GM21526 (cell line): ENCODE data around the gene PRKG1.

Experiments
- ATAC-seq: cut with Tn5 transposase; IDR thresholded peaks from one replicate; pipeline ENCODE4 v1.9.1; 2021; ENCODE audit warnings: moderate library complexity; ENCODE audit not compliant: unreplicated experiment, low FRiP score

PRKG1 gene

GRCh38 chr10:51619365-51619764, 545.1 kb downstream of the PRKG1 start:
- ATAC-seq = no peak

GRCh38 chr10:51620131-51620530, 545.8 kb downstream of the PRKG1 start:
- no peak for ATAC-seq

DNA sequence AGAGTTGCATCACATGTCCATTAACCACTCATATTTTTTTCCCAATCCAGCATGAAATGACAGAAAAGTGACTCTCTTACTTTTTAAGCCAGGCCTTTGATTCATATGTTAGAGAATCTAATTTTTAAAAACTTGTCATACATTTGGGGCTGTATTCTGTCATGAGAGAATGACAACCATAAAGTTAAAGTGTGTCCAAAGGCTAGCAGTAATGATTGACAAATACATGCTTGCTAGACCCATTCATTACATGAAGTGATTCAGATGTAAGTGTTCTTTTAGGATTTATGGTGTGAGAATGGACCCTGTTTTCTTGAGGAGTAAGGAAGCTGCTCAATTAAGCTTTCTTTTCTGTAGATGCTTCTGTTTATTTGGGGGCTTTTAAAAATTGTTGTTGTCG, 549.7 kb downstream of the PRKG1 start:
- ATAC-seq = no peak

- no peak for ATAC-seq
Observed at GRCh38 chr10:51629934-51630639, 555.8 kb downstream of the PRKG1 start.

DNA sequence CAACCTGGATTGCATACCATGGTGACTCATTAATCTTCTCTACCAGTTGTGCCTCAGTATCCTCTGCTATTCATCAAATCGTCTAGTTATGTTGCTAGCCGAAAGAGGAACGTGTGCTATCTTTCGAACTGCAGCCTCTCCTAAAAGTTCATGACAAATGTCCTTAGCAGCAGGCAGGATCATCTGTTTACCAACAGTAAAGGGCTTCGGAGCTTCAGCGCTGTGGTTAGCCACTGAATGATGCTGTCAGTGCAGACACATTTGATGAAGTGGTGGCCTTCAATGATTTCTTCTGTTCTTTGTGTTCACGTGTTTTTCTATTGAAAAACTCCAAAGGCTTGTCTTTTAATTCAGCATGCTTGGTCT, 556.3 kb downstream of the PRKG1 start:
- no peak for ATAC-seq

DNA sequence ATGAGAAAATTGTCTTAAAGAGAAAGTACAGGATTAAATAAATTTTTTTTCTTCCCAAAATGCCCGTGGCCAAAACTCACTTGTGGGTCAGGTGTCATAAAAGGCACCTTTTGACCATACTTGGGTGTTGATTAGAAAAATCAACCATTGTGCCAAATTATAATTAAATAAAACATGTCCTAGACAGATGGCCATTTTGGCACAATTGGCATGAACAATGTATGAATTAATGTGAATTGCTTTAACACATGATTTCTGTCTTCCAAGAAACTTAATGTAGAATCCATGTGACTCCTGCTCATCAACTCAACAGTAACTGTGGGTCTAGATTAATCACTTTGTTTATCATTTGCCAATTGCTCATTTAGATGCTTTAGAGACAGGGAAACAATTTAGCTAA, 561.1 kb downstream of the PRKG1 start:
- no peak for ATAC-seq

DNA sequence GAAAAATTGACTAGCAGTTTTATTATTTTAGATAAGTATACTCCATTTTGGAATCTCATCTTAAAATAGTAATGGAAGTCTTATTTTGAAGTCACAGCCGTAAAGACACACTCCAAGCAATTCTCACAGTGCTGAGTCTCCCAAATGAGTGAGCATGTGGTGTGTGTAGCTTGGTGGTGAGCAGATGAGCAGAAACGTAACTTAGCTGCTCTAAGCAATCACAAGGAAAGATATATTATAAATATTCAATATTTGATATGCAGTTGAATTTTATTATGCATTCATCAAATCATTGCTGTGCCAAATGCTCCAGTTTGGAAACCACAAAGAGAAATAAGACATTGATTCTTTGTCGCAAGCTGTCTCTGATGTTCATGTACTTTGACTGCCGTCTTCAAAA, 563.9 kb downstream of the PRKG1 start:
- ATAC-seq = no peak

GRCh38 chr10:51638737-51639136, 564.5 kb downstream of the PRKG1 start:
- no peak for ATAC-seq

GRCh38 chr10:51640120-51640819, 566.0 kb downstream of the PRKG1 start:
- ATAC-seq = no peak

DNA sequence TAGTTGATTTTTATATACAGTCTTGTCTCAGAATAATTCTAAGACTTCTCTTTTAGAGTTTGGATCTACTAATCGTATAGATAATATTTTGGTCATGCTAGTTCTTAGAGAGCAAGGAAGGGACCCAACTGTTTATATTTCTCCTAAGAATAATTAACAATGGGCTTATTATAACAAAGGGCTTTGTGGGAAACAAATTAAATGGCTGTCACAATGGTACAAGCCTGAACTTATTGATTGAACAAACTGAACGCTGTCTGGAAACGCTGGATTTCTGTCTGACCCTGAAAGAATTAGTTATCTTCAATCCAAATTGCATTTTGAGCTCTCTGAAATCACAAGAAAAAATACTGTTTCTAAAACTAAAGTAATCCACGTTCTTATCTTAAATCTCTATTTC, 568.3 kb downstream of the PRKG1 start:
- ATAC-seq = no peak

- no peak for ATAC-seq
Observed at GRCh38 chr10:51643734-51644133, 569.4 kb downstream of the PRKG1 start.

- ATAC-seq = no peak
Observed at GRCh38 chr10:51649064-51649463, 574.8 kb downstream of the PRKG1 start.

- ATAC-seq = no peak
Observed at GRCh38 chr10:51651063-51651462, 576.8 kb downstream of the PRKG1 start.

GRCh38 chr10:51653025-51653424, 578.7 kb downstream of the PRKG1 start:
- ATAC-seq = no peak

GRCh38 chr10:51654918-51655317, 580.6 kb downstream of the PRKG1 start:
- no peak for ATAC-seq

- no peak for ATAC-seq
Observed at GRCh38 chr10:51656503-51656902, 582.2 kb downstream of the PRKG1 start.

- ATAC-seq = no peak
Observed at GRCh38 chr10:51658000-51658399, 583.7 kb downstream of the PRKG1 start.

GRCh38 chr10:51659344-51659743, 585.1 kb downstream of the PRKG1 start:
- no peak for ATAC-seq

DNA sequence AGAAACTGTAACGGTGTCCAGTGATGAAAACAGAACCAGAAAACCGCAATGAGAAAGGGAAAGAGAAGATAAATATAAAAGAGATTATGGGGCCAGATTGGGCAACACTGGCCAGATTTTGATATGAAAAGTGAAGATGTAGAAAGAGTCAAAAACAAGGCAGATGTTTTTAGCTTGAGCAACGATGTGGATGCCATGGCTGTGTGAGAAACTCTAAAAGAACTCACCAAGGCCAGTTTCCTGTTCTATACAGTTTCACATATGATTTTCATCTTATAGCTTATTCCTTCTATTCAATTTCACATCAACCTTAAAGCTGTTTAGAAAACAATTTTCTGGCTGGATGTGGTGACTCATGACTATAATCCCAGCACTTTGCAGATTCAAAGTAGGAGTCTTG, 588.8 kb downstream of the PRKG1 start:
- no peak for ATAC-seq

GRCh38 chr10:51666456-51666855, 592.2 kb downstream of the PRKG1 start:
- no peak for ATAC-seq

DNA sequence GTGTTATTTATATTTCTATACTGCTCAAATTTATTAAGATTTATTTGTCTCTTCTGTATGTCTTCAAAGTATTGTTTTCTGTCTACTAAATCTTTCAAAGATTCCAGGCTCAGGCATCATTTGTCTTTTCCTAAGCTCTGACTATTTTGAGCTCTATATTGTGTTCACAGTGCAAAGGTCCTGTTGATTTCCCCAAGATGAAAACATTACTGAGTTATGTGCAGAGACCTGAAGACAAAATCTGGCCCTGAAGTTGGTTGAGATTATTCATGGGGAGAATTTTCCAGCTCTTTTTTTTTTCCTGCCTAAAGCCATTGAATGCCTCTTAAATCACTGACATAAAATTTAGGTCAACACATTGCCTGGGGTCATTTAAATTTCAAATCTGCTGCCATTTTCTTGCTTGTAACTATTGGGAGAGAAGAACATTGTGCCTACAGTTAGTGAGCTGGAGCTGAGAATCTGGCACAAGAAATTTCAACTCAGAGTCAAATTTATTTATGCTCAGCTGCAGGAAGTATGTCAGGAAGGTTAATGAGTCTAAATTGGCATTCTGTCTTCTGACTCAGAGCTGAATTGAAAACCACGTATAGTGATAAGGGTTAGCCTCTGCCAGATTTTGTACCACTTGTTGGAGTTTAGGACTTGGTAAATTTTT, 593.5 kb downstream of the PRKG1 start:
- ATAC-seq = no peak

DNA sequence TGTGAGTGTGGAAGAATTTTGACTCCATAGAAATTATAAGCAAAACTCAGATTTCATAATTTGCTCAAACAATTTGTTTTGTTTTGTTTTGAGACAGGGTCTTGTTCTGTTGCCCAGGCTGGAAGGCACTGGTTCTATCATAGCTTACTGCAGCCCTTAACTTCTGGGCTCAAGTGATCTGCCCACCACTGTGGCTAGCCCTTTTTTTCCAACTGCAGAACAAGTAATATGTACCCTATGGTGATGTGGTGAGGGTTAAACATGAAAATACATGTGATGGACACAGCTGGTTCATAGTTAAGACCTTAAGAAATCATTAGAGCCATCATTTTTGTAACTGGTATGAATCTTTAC, 594.0 kb downstream of the PRKG1 start:
- no peak for ATAC-seq
